ENCODE data around the gene CHST13.

Gene CHST13

GRCh38 chr3:126476166-126477060 is 47.5 kb upstream of the CHST13 start:
- peaks cover 35% of the 10 kb centered on the region for H4K20me1 ChIP-seq (ENCODE audit: insufficient read depth, low read length, poor library complexity, severe bottlenecking)
- H3K9me2 ChIP-seq (replicated peaks; ENCODE audit: low read depth, low read length), result no peaks in the 10 kb centered on the region
- peaks cover 30% of the 10 kb centered on the region for H3K4me1 ChIP-seq (ENCODE audit: insufficient read depth, low read length, poor library complexity, severe bottlenecking)
- peak overlapping the region; percentile 71 for H3K4me3 ChIP-seq (ENCODE audit: low read length, poor library complexity, severe bottlenecking)
- H3F3A ChIP-seq (ENCODE audit: low read depth), result peaks cover 4% of the 10 kb centered on the region; the same call in 1 of the 2 replicates
- peak overlapping the region; percentile 60 for H3K9ac ChIP-seq (ENCODE audit: low read depth, low read length, poor library complexity, severe bottlenecking)
- H3K27me3 ChIP-seq (ENCODE audit: insufficient read depth, low read length, poor library complexity, severe bottlenecking), result no peaks in the 10 kb centered on the region
- H3K79me2 ChIP-seq (ENCODE audit: insufficient read depth, low read length), result peaks cover 38% of the 10 kb centered on the region
- no peaks in the 10 kb centered on the region for H3K9me3 ChIP-seq (ENCODE audit: insufficient read depth, low read depth, low read length)
- H2AFZ ChIP-seq (ENCODE audit: low read length), result peak overlapping the region; percentile 75
- TF ChIP-seq EZH2phosphoT487 (IDR thresholded peaks at IDR 0.05; ENCODE audit: borderline replicate concordance), result no peak
- TF ChIP-seq CTCF (conservative IDR thresholded peaks at IDR 0.05; ENCODE audit: low read length), result no peak
- H3K4me2 ChIP-seq (ENCODE audit: low read depth, low read length, poor library complexity, severe bottlenecking), result peak overlapping the region; percentile 78
- peaks cover 2% of the 10 kb centered on the region for H3K36me3 ChIP-seq (ENCODE audit: insufficient read depth, low read length)

DNA sequence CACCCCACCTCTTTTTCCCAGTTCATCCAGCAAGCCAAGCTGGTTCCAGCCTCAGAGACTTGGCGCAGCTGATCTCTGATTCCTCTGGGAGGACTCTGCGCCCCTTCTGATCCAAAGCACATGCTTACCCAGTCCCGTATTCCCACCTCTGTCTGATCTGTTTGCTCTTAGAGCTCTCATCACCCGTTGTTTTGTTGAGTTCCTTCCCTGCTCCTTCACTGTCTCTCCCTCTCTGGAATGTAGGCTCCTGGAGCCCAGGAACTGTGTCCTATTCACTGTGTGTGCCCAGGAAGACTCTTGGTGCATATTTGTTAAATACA is 46.9 kb upstream of the CHST13 start:
- peaks cover 29% of the 10 kb centered on the region for H4K20me1 ChIP-seq (ENCODE audit: insufficient read depth, low read length, poor library complexity, severe bottlenecking)
- no peak overlapping the region for H3K9ac ChIP-seq (ENCODE audit: low read depth, low read length, poor library complexity, severe bottlenecking)
- H3K9me2 ChIP-seq (replicated peaks; ENCODE audit: low read depth, low read length), result no peaks in the 10 kb centered on the region
- TF ChIP-seq EZH2phosphoT487 (IDR thresholded peaks at IDR 0.05; ENCODE audit: borderline replicate concordance), result no peak
- no peak for TF ChIP-seq CTCF (conservative IDR thresholded peaks at IDR 0.05; ENCODE audit: low read length)
- peaks cover 31% of the 10 kb centered on the region for H3K79me2 ChIP-seq (ENCODE audit: insufficient read depth, low read length)
- H3K4me1 ChIP-seq (ENCODE audit: insufficient read depth, low read length, poor library complexity, severe bottlenecking), result peaks cover 24% of the 10 kb centered on the region
- no peak overlapping the region for H3K4me3 ChIP-seq (ENCODE audit: low read length, poor library complexity, severe bottlenecking)
- no peaks in the 10 kb centered on the region for H3K36me3 ChIP-seq (ENCODE audit: insufficient read depth, low read length)
- H3K27me3 ChIP-seq (ENCODE audit: insufficient read depth, low read length, poor library complexity, severe bottlenecking), result no peaks in the 10 kb centered on the region
- H3K4me2 ChIP-seq (ENCODE audit: low read depth, low read length, poor library complexity, severe bottlenecking), result no peak overlapping the region
- no peaks in the 10 kb centered on the region for H3K9me3 ChIP-seq (ENCODE audit: insufficient read depth, low read depth, low read length)
- H3F3A ChIP-seq (ENCODE audit: low read depth), result peaks cover 4% of the 10 kb centered on the region; the same call in 1 of the 2 replicates
- no peak overlapping the region for H2AFZ ChIP-seq (ENCODE audit: low read length)

DNA sequence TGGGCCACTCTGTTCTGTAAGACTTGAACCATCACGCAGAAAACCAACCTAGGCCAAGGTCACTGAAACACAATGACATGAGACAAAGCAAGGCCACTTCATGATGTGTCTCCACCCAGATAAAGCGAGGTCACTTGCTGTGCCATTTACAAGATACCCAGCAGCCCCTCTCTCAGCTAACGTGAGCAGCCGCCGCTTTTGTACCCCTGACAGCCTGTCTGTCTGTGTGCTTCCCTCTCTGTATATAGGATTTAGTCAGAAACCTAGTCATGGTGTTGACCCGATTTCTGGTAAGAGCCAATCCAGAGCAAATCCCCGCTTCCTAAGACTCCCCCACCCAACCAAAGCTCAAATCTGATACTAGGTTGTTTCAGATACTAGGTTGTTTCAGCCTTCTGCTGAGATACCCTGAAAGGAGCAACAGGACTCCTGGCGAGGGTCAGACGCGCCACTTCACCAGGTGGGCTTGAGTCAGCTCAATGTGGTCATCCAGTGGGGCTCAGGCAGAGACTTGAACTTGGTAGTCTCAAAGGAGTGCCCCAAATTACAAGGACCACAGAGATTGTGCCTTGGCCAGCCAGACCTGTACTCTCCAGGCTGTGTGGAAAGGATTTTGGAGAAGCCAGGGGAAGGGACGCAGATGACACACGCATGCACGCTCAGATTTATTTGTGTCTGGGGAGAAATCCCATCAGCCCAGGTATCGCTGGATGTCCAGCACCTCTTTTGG is 45.2 kb upstream of the CHST13 start:
- peaks cover 14% of the 10 kb centered on the region for H4K20me1 ChIP-seq (ENCODE audit: insufficient read depth, low read length, poor library complexity, severe bottlenecking)
- H3K9me2 ChIP-seq (replicated peaks; ENCODE audit: low read depth, low read length), result no peaks in the 10 kb centered on the region
- H3K9ac ChIP-seq (ENCODE audit: low read depth, low read length, poor library complexity, severe bottlenecking), result no peak overlapping the region
- no peak overlapping the region for H2AFZ ChIP-seq (ENCODE audit: low read length)
- TF ChIP-seq CTCF (conservative IDR thresholded peaks at IDR 0.05; ENCODE audit: low read length) (no peak), EZH2phosphoT487 (IDR thresholded peaks at IDR 0.05; ENCODE audit: borderline replicate concordance) (no peak)
- no peaks in the 10 kb centered on the region for H3K27me3 ChIP-seq (ENCODE audit: insufficient read depth, low read length, poor library complexity, severe bottlenecking)
- no peak overlapping the region for H3K4me3 ChIP-seq (ENCODE audit: low read length, poor library complexity, severe bottlenecking)
- H3K4me1 ChIP-seq (ENCODE audit: insufficient read depth, low read length, poor library complexity, severe bottlenecking), result peaks cover 10% of the 10 kb centered on the region
- peaks cover 14% of the 10 kb centered on the region for H3K79me2 ChIP-seq (ENCODE audit: insufficient read depth, low read length)
- peaks cover 4% of the 10 kb centered on the region; the same call in 1 of the 2 replicates for H3F3A ChIP-seq (ENCODE audit: low read depth)
- no peaks in the 10 kb centered on the region for H3K36me3 ChIP-seq (ENCODE audit: insufficient read depth, low read length)
- no peaks in the 10 kb centered on the region for H3K9me3 ChIP-seq (ENCODE audit: insufficient read depth, low read depth, low read length)
- no peak overlapping the region for H3K4me2 ChIP-seq (ENCODE audit: low read depth, low read length, poor library complexity, severe bottlenecking)

Measured in Loucy (cell line).